Measurements from ENCODE around the gene ALKAL2. TPM values are rescaled to one million over a fixed set of nuclear protein-coding genes. Genes with fewer than 3 reads are reported as not detected.
A peak's percentile ranks its signal among the peaks of the same experiment; 100 is the strongest.

ALKAL2 gene
- total RNA-seq, 4 donors from 2014 or later: 3.3 to 82.6 (median 19.0) TPM

DNA sequence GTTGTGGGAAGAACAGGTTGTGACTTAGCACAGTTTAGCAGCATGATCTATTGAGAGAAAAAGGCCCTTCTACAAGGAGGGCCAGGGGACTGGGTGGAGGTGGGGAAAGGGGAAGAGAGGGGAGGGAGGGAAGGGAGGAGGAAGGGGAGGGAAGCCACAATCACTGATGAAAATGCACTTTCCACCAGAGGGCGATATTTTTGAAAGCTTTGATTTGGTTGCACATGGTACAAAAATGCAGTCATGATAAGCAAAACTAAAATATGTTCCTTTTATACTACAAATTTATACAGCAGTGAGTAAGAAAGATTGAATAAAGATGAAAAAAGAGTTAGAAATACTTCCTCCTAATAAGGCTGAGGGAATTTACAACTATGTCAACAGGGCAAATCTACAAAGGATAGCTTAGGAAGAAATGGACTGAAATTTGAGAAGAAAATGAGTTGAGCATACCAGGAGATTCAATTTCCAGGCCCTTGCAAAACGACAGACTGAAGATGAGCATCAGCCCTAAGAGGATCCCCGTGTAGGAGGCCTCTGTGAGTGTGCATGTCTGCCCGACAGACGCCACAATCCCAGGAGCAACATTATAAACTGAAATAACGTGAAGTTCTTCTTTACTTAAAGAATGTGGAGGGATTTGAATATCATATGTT, 41.3 kb downstream of the ALKAL2 start:
- Histone ChIP-seq H3K4me3 (no peak overlapping the region), H3K4me1 (no peaks in the 10 kb centered on the region), H3K36me3 (no peaks in the 10 kb centered on the region), H3K27ac (no peak overlapping the region), H3K27me3 (no peaks in the 10 kb centered on the region), H3K9me3 (no peaks in the 10 kb centered on the region)
- TF ChIP-seq, protein P1, sequence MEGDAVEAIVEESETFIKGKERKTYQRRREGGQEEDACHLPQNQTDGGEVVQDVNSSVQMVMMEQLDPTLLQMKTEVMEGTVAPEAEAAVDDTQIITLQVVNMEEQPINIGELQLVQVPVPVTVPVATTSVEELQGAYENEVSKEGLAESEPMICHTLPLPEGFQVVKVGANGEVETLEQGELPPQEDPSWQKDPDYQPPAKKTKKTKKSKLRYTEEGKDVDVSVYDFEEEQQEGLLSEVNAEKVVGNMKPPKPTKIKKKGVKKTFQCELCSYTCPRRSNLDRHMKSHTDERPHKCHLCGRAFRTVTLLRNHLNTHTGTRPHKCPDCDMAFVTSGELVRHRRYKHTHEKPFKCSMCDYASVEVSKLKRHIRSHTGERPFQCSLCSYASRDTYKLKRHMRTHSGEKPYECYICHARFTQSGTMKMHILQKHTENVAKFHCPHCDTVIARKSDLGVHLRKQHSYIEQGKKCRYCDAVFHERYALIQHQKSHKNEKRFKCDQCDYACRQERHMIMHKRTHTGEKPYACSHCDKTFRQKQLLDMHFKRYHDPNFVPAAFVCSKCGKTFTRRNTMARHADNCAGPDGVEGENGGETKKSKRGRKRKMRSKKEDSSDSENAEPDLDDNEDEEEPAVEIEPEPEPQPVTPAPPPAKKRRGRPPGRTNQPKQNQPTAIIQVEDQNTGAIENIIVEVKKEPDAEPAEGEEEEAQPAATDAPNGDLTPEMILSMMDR (IDR thresholded peaks at IDR 0.05): peak in 3 of 4 experiments; percentile 26 to 50 (median 26)
- TF ChIP-seq POLR2A (IDR thresholded peaks at IDR 0.05): no peak
- intact Hi-C loops (cut with DNase I; ENCODE audit: low total_unique reads): no loop called here
- no peak for DNase-seq

DNA sequence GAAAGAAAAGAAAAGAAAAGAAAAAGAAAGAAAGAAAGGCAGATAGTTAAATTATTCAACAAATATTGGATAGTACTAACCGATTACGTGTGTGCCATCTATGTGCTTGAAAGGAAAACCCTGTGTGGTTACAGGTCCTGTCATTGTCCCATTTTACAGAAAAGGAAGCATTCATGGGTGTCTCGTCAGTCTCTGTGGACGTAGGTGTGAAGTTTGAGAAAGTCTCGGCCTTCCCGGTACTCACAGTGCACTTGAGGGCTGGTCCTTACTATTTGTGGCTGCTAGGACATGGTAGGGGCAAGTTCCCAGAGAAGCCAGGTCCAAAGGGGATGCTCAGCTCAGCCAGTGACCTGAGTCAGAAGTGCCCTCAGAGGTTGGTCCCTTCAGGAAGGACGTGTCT, 43.3 kb downstream of the ALKAL2 start:
- intact Hi-C loops (cut with DNase I; ENCODE audit: low total_unique reads): no loop called here
- H3K27ac ChIP-seq: no peak overlapping the region
- no peaks in the 10 kb centered on the region for H3K27me3 ChIP-seq
- TF ChIP-seq, protein P1 (IDR thresholded peaks at IDR 0.05): no peak
- TF ChIP-seq POLR2A (IDR thresholded peaks at IDR 0.05): no peak
- no peaks in the 10 kb centered on the region for H3K9me3 ChIP-seq
- H3K36me3 ChIP-seq: no peaks in the 10 kb centered on the region
- no peak for DNase-seq
- H3K4me3 ChIP-seq: no peak overlapping the region
- H3K4me1 ChIP-seq: no peaks in the 10 kb centered on the region

GRCh38 chr2:238869-239268, 49.0 kb downstream of the ALKAL2 start:
- TF ChIP-seq, protein P1 (IDR thresholded peaks at IDR 0.05): no peak
- TF ChIP-seq POLR2A (IDR thresholded peaks at IDR 0.05): no peak
- Histone ChIP-seq H3K27ac (no peak overlapping the region), H3K36me3 (no peaks in the 10 kb centered on the region), H3K27me3 (no peaks in the 10 kb centered on the region), H3K9me3 (no peaks in the 10 kb centered on the region), H3K4me3 (no peak overlapping the region), H3K4me1 (no peaks in the 10 kb centered on the region)
- DNase-seq: no peak
- intact Hi-C loops (cut with DNase I; ENCODE audit: low total_unique reads): no loop called here

DNA sequence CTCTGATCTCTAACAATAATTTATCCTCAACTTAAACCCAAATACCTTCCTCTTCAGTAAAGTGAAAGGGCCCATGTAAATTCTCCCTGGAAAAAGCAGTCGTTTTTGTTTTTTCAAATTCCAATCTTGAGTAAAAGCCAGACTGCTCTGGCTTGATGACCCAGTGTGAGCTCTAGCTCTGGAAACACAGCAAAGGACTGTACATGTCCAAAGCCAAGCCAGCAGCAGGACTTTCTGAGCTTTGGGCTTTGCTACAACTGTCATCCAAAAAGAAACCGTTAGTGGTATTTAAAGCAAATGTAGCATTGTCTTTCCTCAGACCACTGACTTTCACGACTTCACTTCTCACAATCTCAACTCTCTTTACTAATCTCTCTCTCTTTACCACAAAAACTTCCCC, 49.5 kb downstream of the ALKAL2 start:
- no peaks in the 10 kb centered on the region for H3K36me3 ChIP-seq

GRCh38 chr2:237878-238277, 50.0 kb downstream of the ALKAL2 start:
- intact Hi-C loops (cut with DNase I; ENCODE audit: low total_unique reads): no loop called here
- Histone ChIP-seq H3K9me3 (no peaks in the 10 kb centered on the region), H3K27ac (no peak overlapping the region), H3K27me3 (no peaks in the 10 kb centered on the region), H3K4me3 (no peak overlapping the region), H3K4me1 (no peaks in the 10 kb centered on the region), H3K36me3 (no peaks in the 10 kb centered on the region)
- DNase-seq: no peak
- TF ChIP-seq, protein P1 (IDR thresholded peaks at IDR 0.05): no peak
- no peak for TF ChIP-seq POLR2A (IDR thresholded peaks at IDR 0.05)

More for the DNA sequence above, 49.5 kb downstream of the ALKAL2 start:
- TF ChIP-seq, protein P1 (IDR thresholded peaks at IDR 0.05): no peak
- no peak for TF ChIP-seq POLR2A (IDR thresholded peaks at IDR 0.05)
- Histone ChIP-seq H3K4me1 (no peaks in the 10 kb centered on the region), H3K9me3 (no peaks in the 10 kb centered on the region), H3K27me3 (no peaks in the 10 kb centered on the region), H3K27ac (no peak overlapping the region), H3K4me3 (no peak overlapping the region)
- intact Hi-C loops (cut with DNase I; ENCODE audit: low total_unique reads): no loop called here
- no peak for DNase-seq
